ENCODE data around the gene CDK5RAP3. TPM values are rescaled to one million over a fixed set of nuclear protein-coding genes. Genes with fewer than 3 reads are reported as not detected.

CDK5RAP3 gene
- total and polyA plus RNA-seq, 7 donors: 21.0 to 44.1 (median 29.9) TPM

DNA sequence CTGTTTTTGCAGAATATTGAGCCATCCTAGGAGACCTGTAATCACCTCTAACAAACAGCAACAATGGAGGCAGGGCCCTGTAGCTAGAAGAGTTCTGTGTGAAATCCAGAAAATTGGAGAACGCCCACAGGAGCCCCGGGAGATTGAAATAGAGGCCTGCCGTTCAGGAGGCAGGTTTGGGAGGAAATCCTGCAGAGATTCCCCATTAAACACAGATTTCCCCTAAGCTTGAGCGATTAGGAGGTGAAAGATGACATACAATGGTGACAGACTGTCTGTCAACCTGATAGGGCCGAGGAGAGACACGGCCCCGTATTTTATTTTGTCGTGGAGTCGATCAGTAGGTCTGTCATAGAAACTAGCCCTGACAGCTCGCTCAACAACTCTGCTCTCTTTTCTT, 18.2 kb downstream of the CDK5RAP3 start:
- no peaks in the 10 kb centered on the region for H3K9me3 ChIP-seq
- H3K4me1 ChIP-seq: no peaks in the 10 kb centered on the region
- DNase-seq (no peak), ATAC-seq (no peak)
- intact Hi-C loops (cut with DNase I): no loop called here
- H3K27ac ChIP-seq: no peak overlapping the region
- H3K36me3 ChIP-seq (ENCODE audit: insufficient read depth in 1 of 2, low read depth in 1 of 2): peaks cover 0 to 7% of the 10 kb centered on the region in 2 donors
- no peaks in the 10 kb centered on the region for H3K27me3 ChIP-seq (ENCODE audit: insufficient read depth in 3 of 3, low read length in 2 of 3)
- WGBS, 3 donors: 67 to 76% (median 70%) methylated on average over 10 of the region's 10 CpGs
- TF ChIP-seq, protein P1, sequence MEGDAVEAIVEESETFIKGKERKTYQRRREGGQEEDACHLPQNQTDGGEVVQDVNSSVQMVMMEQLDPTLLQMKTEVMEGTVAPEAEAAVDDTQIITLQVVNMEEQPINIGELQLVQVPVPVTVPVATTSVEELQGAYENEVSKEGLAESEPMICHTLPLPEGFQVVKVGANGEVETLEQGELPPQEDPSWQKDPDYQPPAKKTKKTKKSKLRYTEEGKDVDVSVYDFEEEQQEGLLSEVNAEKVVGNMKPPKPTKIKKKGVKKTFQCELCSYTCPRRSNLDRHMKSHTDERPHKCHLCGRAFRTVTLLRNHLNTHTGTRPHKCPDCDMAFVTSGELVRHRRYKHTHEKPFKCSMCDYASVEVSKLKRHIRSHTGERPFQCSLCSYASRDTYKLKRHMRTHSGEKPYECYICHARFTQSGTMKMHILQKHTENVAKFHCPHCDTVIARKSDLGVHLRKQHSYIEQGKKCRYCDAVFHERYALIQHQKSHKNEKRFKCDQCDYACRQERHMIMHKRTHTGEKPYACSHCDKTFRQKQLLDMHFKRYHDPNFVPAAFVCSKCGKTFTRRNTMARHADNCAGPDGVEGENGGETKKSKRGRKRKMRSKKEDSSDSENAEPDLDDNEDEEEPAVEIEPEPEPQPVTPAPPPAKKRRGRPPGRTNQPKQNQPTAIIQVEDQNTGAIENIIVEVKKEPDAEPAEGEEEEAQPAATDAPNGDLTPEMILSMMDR (IDR thresholded peaks at IDR 0.05): no peak
- H3K4me3 ChIP-seq: no peak overlapping the region

DNA sequence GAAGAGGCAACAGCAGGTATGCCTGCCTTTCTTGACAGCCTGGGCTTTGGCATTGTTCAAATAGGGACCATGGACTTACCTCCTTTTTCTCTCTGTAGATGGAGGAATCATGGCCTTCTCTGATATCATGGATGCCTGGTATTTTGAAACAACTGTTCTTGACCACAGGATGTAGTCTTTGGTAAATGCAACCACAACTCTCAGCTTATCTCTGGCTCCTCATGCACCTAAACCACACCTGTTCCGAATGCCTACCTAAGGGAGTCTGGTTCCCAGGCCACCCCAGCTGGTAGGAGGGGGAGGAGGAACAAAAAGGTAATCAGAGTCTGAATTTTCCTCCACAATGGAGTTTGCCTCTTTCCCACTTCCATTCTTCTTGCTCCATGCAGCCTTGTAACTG, 18.8 kb downstream of the CDK5RAP3 start:
- H3K4me3 ChIP-seq: no peak overlapping the region
- no peaks in the 10 kb centered on the region for H3K4me1 ChIP-seq
- no peak overlapping the region for H3K27ac ChIP-seq
- TF ChIP-seq, protein P1 (IDR thresholded peaks at IDR 0.05): no peak
- peaks cover 0 to 1% of the 10 kb centered on the region in 2 donors for H3K36me3 ChIP-seq (ENCODE audit: insufficient read depth in 1 of 2, low read depth in 1 of 2)
- WGBS, 3 donors: 87 to 100% (median 96%) methylated on average over 1 of the region's 1 CpG
- ATAC-seq (no peak), DNase-seq (no peak)
- no peaks in the 10 kb centered on the region for H3K9me3 ChIP-seq
- no peaks in the 10 kb centered on the region for H3K27me3 ChIP-seq (ENCODE audit: insufficient read depth in 3 of 3, low read length in 2 of 3)
- intact Hi-C loops (cut with DNase I): no loop called here

DNA sequence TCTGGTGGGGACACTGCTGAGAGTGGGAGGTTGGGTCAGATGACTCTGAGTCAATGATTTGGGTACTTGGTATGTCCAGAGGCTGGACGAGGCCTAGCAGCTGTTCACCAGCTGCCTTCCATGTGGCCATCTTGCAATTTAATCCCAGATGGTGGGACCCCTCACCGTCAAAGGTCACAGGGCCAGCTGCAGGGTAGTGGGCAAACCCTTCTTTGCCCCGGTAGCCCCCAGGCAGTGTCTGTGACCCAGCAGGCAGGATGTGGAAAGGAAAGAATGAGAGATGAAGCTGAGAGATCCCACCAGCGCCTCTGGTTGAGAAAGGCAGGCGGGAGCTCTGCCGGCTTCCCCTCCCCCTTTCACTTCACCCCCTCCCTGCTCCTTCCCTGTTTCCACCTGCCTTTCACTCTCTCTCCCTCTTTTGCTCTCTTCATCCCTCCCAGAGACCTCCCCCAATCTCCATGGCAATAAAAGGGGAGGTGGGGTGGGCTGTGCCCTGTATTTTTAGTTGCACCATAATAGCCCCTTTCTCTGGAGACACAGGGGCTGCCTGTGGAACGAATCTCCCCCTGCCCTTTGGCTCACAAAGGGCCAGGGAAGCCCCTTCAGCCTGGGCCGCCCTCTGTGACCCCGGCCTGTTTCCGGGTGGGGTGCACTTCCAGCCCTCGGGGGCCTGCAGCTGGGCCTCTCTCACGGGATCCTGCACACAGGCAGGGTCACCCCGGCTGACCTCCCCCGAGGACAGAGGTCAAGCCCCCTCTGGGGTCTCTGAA, 20.2 kb downstream of the CDK5RAP3 start:
- 51 to 60% (median 55%) methylated on average over 14 of the region's 14 CpGs for WGBS, 3 donors
- Histone ChIP-seq H3K4me1 (no peaks in the 10 kb centered on the region), H3K9me3 (no peaks in the 10 kb centered on the region), H3K4me3 (no peak overlapping the region), H3K27me3 (ENCODE audit: insufficient read depth in 3 of 3, low read length in 2 of 3) (no peaks in the 10 kb centered on the region), H3K36me3 (ENCODE audit: insufficient read depth in 1 of 2, low read depth in 1 of 2) (no peaks in the 10 kb centered on the region), H3K27ac (no peak overlapping the region)
- TF ChIP-seq, protein P1 (IDR thresholded peaks at IDR 0.05): no peak
- intact Hi-C loops (cut with DNase I): no loop called here
- no peak for ATAC-seq
- DNase-seq: no peak

DNA sequence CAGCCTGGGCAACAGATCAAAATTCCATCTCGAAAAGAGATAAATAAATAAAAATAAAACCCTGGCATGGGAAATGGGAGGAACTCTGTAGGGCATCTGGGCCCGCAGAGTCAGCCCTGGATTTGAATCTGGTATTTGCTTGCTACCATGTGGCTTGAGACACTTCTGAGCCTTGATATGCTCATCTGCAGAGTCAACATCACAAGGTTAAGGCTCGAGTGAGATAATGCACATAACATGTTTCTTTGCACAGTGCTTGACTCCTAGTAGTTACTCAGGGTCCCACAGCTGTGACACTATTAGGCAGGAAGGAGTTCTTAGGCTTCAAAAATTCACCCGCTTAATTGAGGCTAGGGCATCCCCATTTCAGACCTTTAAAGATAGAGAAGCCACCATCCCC, 21.3 kb downstream of the CDK5RAP3 start:
- no peaks in the 10 kb centered on the region for H3K4me1 ChIP-seq
- no peak overlapping the region for H3K27ac ChIP-seq
- intact Hi-C loops (cut with DNase I): no loop called here
- 65 to 67% (median 66%) methylated on average over 4 of the region's 4 CpGs for WGBS, 3 donors
- ATAC-seq (no peak), DNase-seq (no peak)
- no peak overlapping the region for H3K4me3 ChIP-seq
- TF ChIP-seq, protein P1 (IDR thresholded peaks at IDR 0.05): no peak
- H3K36me3 ChIP-seq (ENCODE audit: insufficient read depth in 1 of 2, low read depth in 1 of 2): no peaks in the 10 kb centered on the region
- H3K27me3 ChIP-seq (ENCODE audit: insufficient read depth in 3 of 3, low read length in 2 of 3): peaks cover 0 to 1% (median 0%) of the 10 kb centered on the region in 3 donors
- no peaks in the 10 kb centered on the region for H3K9me3 ChIP-seq

Measured in psoas muscle (tissue), 8 donors.